Naive thymus-derived CD8-positive, alpha-beta T cell (primary cell): Measurements from ENCODE around the gene BEX2. TPM values are rescaled to one million over a fixed set of nuclear protein-coding genes. Genes with fewer than 3 reads are reported as not detected.

Source experiments
- polyA plus RNA-seq, 3 donors: library from polyadenylated mRNA; unstranded; fragments of 300-500 nt; fragmentation: Illumina TruSeq; gene quantifications; one replicate each; pipeline ENCODE4 v1.2.3, GENCODE V29; 2021
- total RNA-seq, 8 experiments: library from RNA in 2 of 8; stranded (reverse) in 2 of 8; gene quantifications; one replicate each; pipeline ENCODE4 v1.2.3 and lab custom pipeline; 2021 to 2026

The BEX2 gene
- total and polyA plus RNA-seq, 5 experiments from 2014 or later: 30.3 to 98.5 (median 87.5) TPM

Other genes with a start within 250 kb of the BEX2 start
- gene BEX1, start 246.8 kb downstream of the BEX2 start, total RNA-seq: not detected
- 1 to 10 TPM in 1 of 3 donors, under 1 TPM in 2; 0.63 to 1.1 (median 0.73) TPM for gene BEX1, start 246.8 kb downstream of the BEX2 start, polyA plus RNA-seq
- not detected for gene NXF3, start 217.8 kb downstream of the BEX2 start, total RNA-seq
- not detected for gene NXF3, start 217.8 kb downstream of the BEX2 start, polyA plus RNA-seq
- 10 to 100 TPM; 54.3 to 57.2 TPM for gene BEX4, start 95.9 kb downstream of the BEX2 start, total RNA-seq
- gene BEX4, start 95.9 kb downstream of the BEX2 start, polyA plus RNA-seq: 100 to 1,000 TPM in 2 of 3 donors, 10 to 100 TPM in 1; 92.9 to 115 (median 106) TPM
- gene TCEAL8, start 55.8 kb downstream of the BEX2 start, total RNA-seq: 10 to 100 TPM; 25.2 to 26.8 TPM
- 10 to 100 TPM; 66.4 to 71.4 (median 69.3) TPM for gene TCEAL8, start 55.8 kb downstream of the BEX2 start, polyA plus RNA-seq
- gene TCEAL5, start 34.2 kb downstream of the BEX2 start, total RNA-seq: not detected
- gene TCEAL5, start 34.2 kb downstream of the BEX2 start, polyA plus RNA-seq: not detected
- gene TCEAL7, start 19.2 kb upstream of the BEX2 start, total RNA-seq: not detected
- not detected for gene TCEAL7, start 19.2 kb upstream of the BEX2 start, polyA plus RNA-seq
- 1 to 10 TPM; 1.3 to 2.0 TPM for gene TCEAL9, start 45.5 kb upstream of the BEX2 start, total RNA-seq
- gene TCEAL9, start 45.5 kb upstream of the BEX2 start, polyA plus RNA-seq: 1 to 10 TPM; 3.3 to 5.2 (median 3.5) TPM
- gene BEX3, start 65.5 kb upstream of the BEX2 start, total RNA-seq: 10 to 100 TPM; 33.8 to 34.3 TPM
- gene BEX3, start 65.5 kb upstream of the BEX2 start, polyA plus RNA-seq: 100 to 1,000 TPM in 2 of 3 donors, 10 to 100 TPM in 1; 92.6 to 136 (median 134) TPM
- gene RAB40A, start 208.5 kb upstream of the BEX2 start, total RNA-seq: not detected
- under 1 TPM in 1 of 3 donors, not detected in 2; 0.15 TPM for gene RAB40A, start 208.5 kb upstream of the BEX2 start, polyA plus RNA-seq